SK-N-SH treated with all-trans-retinoic acid at 6 μM for 48 hours (cell line): ENCODE data around the gene FOXP3.

Experiments used
- ARNTL ChIP-seq: fragments of 450-650 bp; formaldehyde crosslinking; IDR thresholded peaks from 2 replicates; pipeline ENCODE4 v1.5.0; 2020; ENCODE audit warnings: low read depth, mild to moderate bottlenecking, moderate library complexity, borderline replicate concordance
- ESRRG ChIP-seq: fragments of 250-450 bp; sonication (Bioruptor Pico); IDR thresholded peaks from 2 replicates; pipeline ENCODE4 v1.6.1; 2021; ENCODE audit warnings: mild to moderate bottlenecking
- ISL1 ChIP-seq: fragments of 250-450 bp; sonication (Bioruptor Pico); IDR thresholded peaks from 2 replicates; pipeline ENCODE4 v2.1.2; 2022; ENCODE audit warnings: mild to moderate bottlenecking, moderate library complexity
- RARB ChIP-seq: fragments of 250-450 bp; sonication (Bioruptor Pico); IDR thresholded peaks from 2 replicates; pipeline ENCODE4 v1.8.0; 2021; ENCODE audit warnings: mild to moderate bottlenecking, moderate library complexity
- SNAI2 ChIP-seq: fragments of 250-450 bp; sonication (Bioruptor Pico); IDR thresholded peaks from 2 replicates; pipeline ENCODE4 v1.5.0; 2020; ENCODE audit warnings: mild to moderate bottlenecking, moderate library complexity
- TCF4 ChIP-seq: fragments of 250-450 bp; sonication (Bioruptor Pico); IDR thresholded peaks from 2 replicates; pipeline ENCODE4 v1.8.0; 2021; ENCODE audit warnings: mild to moderate bottlenecking, moderate library complexity, borderline replicate concordance
- ZNF70 ChIP-seq: fragments of 450-650 bp; formaldehyde crosslinking; IDR thresholded peaks from 2 replicates; pipeline ENCODE4 v1.5.0; 2020; ENCODE audit warnings: mild to moderate bottlenecking, moderate library complexity
- ZNF8 ChIP-seq: fragments of 450-650 bp; formaldehyde crosslinking; IDR thresholded peaks from 2 replicates; pipeline ENCODE4 v1.5.0; 2020; ENCODE audit warnings: mild to moderate bottlenecking, moderate library complexity

GRCh38 chrX:49231333-49232000 is 33.0 kb downstream of the FOXP3 start:
- no peak for TF ChIP-seq ZNF8 (CRISPR knock-in tag)
- TF ChIP-seq ZNF70 (CRISPR knock-in tag): no peak
- no peak for TF ChIP-seq RARB (CRISPR knock-in tag)
- no peak for TF ChIP-seq ISL1 (CRISPR knock-in tag)
- TF ChIP-seq ESRRG: no peak
- no peak for TF ChIP-seq ARNTL (CRISPR knock-in tag)
- TF ChIP-seq SNAI2 (CRISPR knock-in tag): no peak
- no peak for TF ChIP-seq TCF4 (CRISPR knock-in tag)
